DMS153 treated with DMSO at 0.1 percent for 48 hours (cell line): ENCODE data around the gene NAPG.
"Not testable (repeated sequence)": the region's sequence is repeated elsewhere in the genome, so short reads cannot be mapped to it uniquely, and the experiment has no call there.

Experiments used
- DNase-seq: peaks from one replicate; lab custom pipeline; 2025; ENCODE audit not compliant: unreplicated experiment; lab: John Stamatoyannopoulos, UW

The NAPG gene

GRCh38 chr18:10577842-10578572, 52.2 kb downstream of the NAPG start:
- not testable (repeated sequence) for DNase-seq

GRCh38 chr18:10578573-10578899, 52.7 kb downstream of the NAPG start:
- not testable (repeated sequence) for DNase-seq

- no peak for DNase-seq
Observed at GRCh38 chr18:10579079-10579867, 53.4 kb downstream of the NAPG start.

- no peak for DNase-seq
Observed at GRCh38 chr18:10580215-10580614, 54.4 kb downstream of the NAPG start.

- DNase-seq, result no peak
Observed at GRCh38 chr18:10585260-10585659, 59.4 kb downstream of the NAPG start.

GRCh38 chr18:10588975-10589374, 63.1 kb downstream of the NAPG start:
- no peak for DNase-seq

- DNase-seq, result no peak
Observed at GRCh38 chr18:10590412-10590811, 64.6 kb downstream of the NAPG start.

- no peak for DNase-seq
Observed at GRCh38 chr18:10591896-10592295, 66.1 kb downstream of the NAPG start.

- DNase-seq, result not testable (repeated sequence)
Observed at GRCh38 chr18:10593366-10594022, 67.7 kb downstream of the NAPG start.

GRCh38 chr18:10595917-10596316, 70.1 kb downstream of the NAPG start:
- not testable (repeated sequence) for DNase-seq

- DNase-seq, result not testable (repeated sequence)
Observed at GRCh38 chr18:10597695-10598094, 71.9 kb downstream of the NAPG start.

GRCh38 chr18:10600701-10601100, 74.9 kb downstream of the NAPG start:
- DNase-seq, result not testable (repeated sequence)
